ENCODE results near the gene ORM2.

- TF ChIP-seq POLR2A (IDR thresholded peaks at IDR 0.05) (no peak), CTCF (IDR thresholded peaks at IDR 0.05) (no peak)
These were observed 27.1 kb downstream of the ORM2 start for GRCh38 chr9:114356792-114357191.
